K562 (cell line): ENCODE data around the gene RBM17. TPM values are rescaled to one million over a fixed set of nuclear protein-coding genes. Genes with fewer than 3 reads are reported as not detected.

Experiments
- ATAC-seq: fragments of 200-7000 bp; cut with Tn5 transposase; 3 replicates; pipeline ENCODE4 v1.9.1; 2020; ENCODE audit warnings: moderate library complexity
- BruUV-seq: library from RNA; stranded (reverse); fragments of 400-500 nt; replicated peaks from 2 replicates; lab custom pipeline; 2021; lab: Mats Ljungman, UMichigan
- CTCF ChIA-PET: fragments of 300-600 bp; formaldehyde crosslinking; extraction: SDS; loops from one replicate; lab custom pipeline; 2021; ENCODE audit warnings: low intra/inter-chr PET ratio; lab: Yijun Ruan, JAX
- POLR2A ChIA-PET: fragments of 300-600, 350-650 bp; sonication (Branson Sonifier 250); formaldehyde crosslinking; extraction: SDS; loops from one replicate; lab custom pipeline; 2021; ENCODE audit warnings: antibody characterized with exemption, inconsistent platforms; lab: Yijun Ruan, JAX
- DNase-seq, 4 experiments: peaks; one replicate each; pipeline versions ENCODE4 v3.0.0 to v3.0.0-alpha.2; 2011 to 2018; ENCODE audit warnings: low spot score in 3 of 4, mixed read lengths in 3 of 4; ENCODE audit errors: extremely low read depth in 1 of 4
- FAIRE-seq: peaks from 2 replicates; lab custom pipeline; 2011; peaks lifted over from hg19 to GRCh38; lab: Jason Lieb, UNC
- H2AFZ ChIP-seq: 2 replicates; pipeline ENCODE4 v1.6.0; 2011; ENCODE audit warnings: low read depth, low read length, control low read depth, inconsistent platforms
- H3K27ac ChIP-seq: fragments of 200-600 bp; 3 replicates; pipeline ENCODE4 v1.8.0; 2011; ENCODE audit warnings: low read depth, mild to moderate bottlenecking, control low read depth, inconsistent platforms, low read length, moderate library complexity, mixed read lengths; ENCODE audit errors: extremely low read depth
- H3K27me3 ChIP-seq, 2 experiments: fragments of 300-600 bp in 1 of 2; 2 replicates in 1 of 2; 3 replicates in 1 of 2; pipeline versions ENCODE4 v1.6.0 to v1.8.0; 2011; ENCODE audit warnings: inconsistent platforms in 2 of 2, low read length in 2 of 2, mild to moderate bottlenecking in 1 of 2, mixed read lengths in 1 of 2, moderate library complexity in 1 of 2; ENCODE audit not compliant: control insufficient read depth in 2 of 2, insufficient read depth in 2 of 2
- H3K36me3 ChIP-seq: fragments of 300-600 bp; 3 replicates; pipeline ENCODE4 v1.8.0; 2011; ENCODE audit warnings: mild to moderate bottlenecking, low read length, inconsistent platforms; ENCODE audit not compliant: control insufficient read depth, insufficient read depth
- H3K4me1 ChIP-seq, 2 experiments: fragments of 200-600 bp in 1 of 2; replicated peaks in 1 of 2; 2 replicates in 1 of 2; 3 replicates in 1 of 2; pipeline versions ENCODE4 v1.5.1 to v1.8.0; 2011; ENCODE audit warnings: inconsistent platforms in 2 of 2, low read length in 2 of 2, mild to moderate bottlenecking in 1 of 2, mixed read lengths in 1 of 2, moderate library complexity in 1 of 2; ENCODE audit not compliant: control insufficient read depth in 2 of 2, insufficient read depth in 2 of 2
- H3K4me2 ChIP-seq: 2 replicates; pipeline ENCODE4 v1.6.1; 2011; ENCODE audit warnings: low read length, control low read depth, inconsistent platforms, mixed read lengths; ENCODE audit not compliant: insufficient read depth
- H3K4me3 ChIP-seq: fragments of 200-600 bp; sonication (generic), shearing (Covaris generic); 2 replicates; pipeline ENCODE4 v1.5.1; 2016; ENCODE audit warnings: control low read depth, inconsistent platforms
- H3K79me2 ChIP-seq: fragments of 200-600 bp; 3 replicates; pipeline ENCODE4 v1.8.0; 2011; ENCODE audit warnings: low read length, inconsistent platforms; ENCODE audit not compliant: control insufficient read depth, insufficient read depth
- H3K9ac ChIP-seq, 2 experiments: 2 replicates each; pipeline versions ENCODE4 v1.6.0 to v1.6.1; 2011; ENCODE audit warnings: low read depth in 2 of 2, low read length in 2 of 2, control low read depth in 1 of 2, inconsistent platforms in 1 of 2, mild to moderate bottlenecking in 1 of 2, mixed read lengths in 1 of 2; ENCODE audit not compliant: insufficient read depth in 1 of 2
- H3K9me1 ChIP-seq: one replicate; pipeline ENCODE4 v1.6.0; 2011; ENCODE audit warnings: inconsistent platforms, mild to moderate bottlenecking, low read length, moderate library complexity; ENCODE audit not compliant: control insufficient read depth, insufficient read depth
- H3K9me3 ChIP-seq: replicated peaks from 2 replicates; pipeline ENCODE4 v1.5.1; 2011; ENCODE audit warnings: low read depth, low read length, inconsistent platforms; ENCODE audit not compliant: control insufficient read depth, insufficient read depth
- H4K20me1 ChIP-seq: replicated peaks from 2 replicates; pipeline ENCODE4 v1.6.1; 2011; ENCODE audit warnings: low read length, inconsistent platforms, mixed read lengths; ENCODE audit not compliant: control insufficient read depth, insufficient read depth
- BCLAF1 ChIP-seq, 2 experiments: fragments of 450-650 bp in 1 of 2; IDR thresholded peaks; 2 replicates each; pipeline ENCODE4 v1.6.1; 2011 to 2017; ENCODE audit warnings: low read depth in 2 of 2, antibody characterized with exemption in 1 of 2, borderline replicate concordance in 1 of 2, low read length in 1 of 2, mild to moderate bottlenecking in 1 of 2, mixed read lengths in 1 of 2; ENCODE audit not compliant: control insufficient read depth in 1 of 2
- EP300 ChIP-seq: IDR thresholded peaks from 2 replicates; pipeline ENCODE4 v1.6.1; 2012; ENCODE audit warnings: low read length, improper control_type of control experiment
- HDAC6 ChIP-seq: IDR thresholded peaks from 2 replicates; pipeline ENCODE4 v1.6.1; 2012; ENCODE audit warnings: low read depth, mild to moderate bottlenecking, control low read depth, inconsistent platforms, low read length, moderate library complexity
- HOXB6 ChIP-seq: fragments of 250-450 bp; sonication (Bioruptor Pico); IDR thresholded peaks from 2 replicates; pipeline ENCODE4 v1.5.1; 2022; ENCODE audit warnings: mild to moderate bottlenecking, borderline replicate concordance
- MEF2A ChIP-seq: IDR thresholded peaks from 2 replicates; pipeline ENCODE4 v1.6.1; 2011; ENCODE audit warnings: low read depth, mild to moderate bottlenecking, low read length, moderate library complexity; ENCODE audit not compliant: control insufficient read depth
- MTA1 ChIP-seq: fragments of 450-650 bp; IDR thresholded peaks from 2 replicates; pipeline ENCODE4 v1.6.1; 2017; ENCODE audit warnings: borderline replicate concordance
- PHB ChIP-seq: fragments of 250-450 bp; sonication (Bioruptor Pico); IDR thresholded peaks from 2 replicates; pipeline ENCODE4 v1.5.0; 2021
- PRMT5 ChIP-seq: sonication (generic); formaldehyde crosslinking; IDR thresholded peaks from 2 replicates; pipeline ENCODE4 v1.5.0; 2020; ENCODE audit warnings: missing genetic modification reagents
- RHOXF2B ChIP-seq: fragments of 250-450 bp; sonication (Bioruptor Pico); conservative IDR thresholded peaks from 2 replicates; pipeline ENCODE4 v1.5.1; 2021
- SRSF3 ChIP-seq: fragments of 200-400 bp; formaldehyde crosslinking; IDR thresholded peaks from 2 replicates; pipeline ENCODE4 v1.6.1; 2016; ENCODE audit warnings: mild to moderate bottlenecking, low read length, moderate library complexity; ENCODE audit not compliant: insufficient read depth
- STAG1 ChIP-seq: sonication (generic); formaldehyde crosslinking; IDR thresholded peaks from 2 replicates; pipeline ENCODE4 v1.5.0; 2020; ENCODE audit warnings: missing genetic modification reagents, borderline replicate concordance
- STAT5A ChIP-seq: IDR thresholded peaks from 2 replicates; pipeline ENCODE4 v1.6.1; 2012; ENCODE audit warnings: low read length, inconsistent platforms, borderline replicate concordance
- U2AF2 ChIP-seq: fragments of 200-400 bp; formaldehyde crosslinking; optimal IDR thresholded peaks from 2 replicates; pipeline ENCODE3; 2017; ENCODE audit warnings: low read depth, mild to moderate bottlenecking, low read length
- WHSC1 ChIP-seq: IDR thresholded peaks from one replicate; pipeline ENCODE4 v1.6.1; 2012; ENCODE audit warnings: low read length, control low read depth, inconsistent platforms
- YY1 ChIP-seq, 3 experiments: IDR thresholded peaks; 2 replicates each; pipeline ENCODE4 v1.6.1; 2011; ENCODE audit warnings: low read length in 2 of 3, mild to moderate bottlenecking in 2 of 3, moderate library complexity in 2 of 3, borderline replicate concordance in 1 of 3, control low read depth in 1 of 3, low read depth in 1 of 3; ENCODE audit not compliant: insufficient read depth in 3 of 3, insufficient replicate concordance in 2 of 3, control insufficient read depth in 1 of 3, insufficient read length in 1 of 3; ENCODE audit errors: extremely low read depth in 1 of 3
- ZNF586 ChIP-seq: fragments of 450-650 bp; formaldehyde crosslinking; conservative IDR thresholded peaks from 2 replicates; pipeline ENCODE4 v1.4.0; 2020; ENCODE audit warnings: mild to moderate bottlenecking, moderate library complexity
- ZNF655 ChIP-seq: fragments of 250-450 bp; sonication (Bioruptor Pico); IDR thresholded peaks from 2 replicates; pipeline ENCODE4 v1.5.0; 2021
- ZNF695 ChIP-seq: fragments of 450-650 bp; formaldehyde crosslinking; IDR thresholded peaks from 2 replicates; pipeline ENCODE4 v1.4.0; 2020; ENCODE audit warnings: mild to moderate bottlenecking, moderate library complexity
- WGBS: fragments of 100-300 bp; shearing (Covaris generic); methylation state at CpG from one replicate; pipeline ENCODE4 v1.1.6; 2016; ENCODE audit warnings: low coverage, mixed read lengths; ENCODE audit not compliant: insufficient coverage; ENCODE audit errors: missing lambda C conversion rate; 5-methylcytosine and 5-hydroxymethylcytosine counted together
- in situ Hi-C: fragments of 300-500 bp; cut with MboI; formaldehyde crosslinking; loops from 4 replicates; pipeline ENCODE4 v1.15.0; 2018; ENCODE audit warnings: inconsistent platforms, mixed read lengths
- intact Hi-C: fragments of 100-400 bp; cut with micrococcal nuclease; formaldehyde crosslinking; loops from 2 replicates; pipeline ENCODE4 v1.14.2; 2022
- polyA plus RNA-seq, 8 experiments: library from polyadenylated mRNA; depleted of rRNA in 4 of 8; stranded (reverse) in 5 of 8; unstranded in 3 of 8; fragments of >200 nt; fragmentation: Nextera tagmentation in 2 of 8; fragmentation: Illumina TruSeq in 1 of 8; extraction: Ambion mirVana in 2 of 8; extraction: Trizol in 1 of 8; gene quantifications; 2 replicates each; pipeline versions ENCODE4 v1.2.1 to v1.2.3, GENCODE V29; 2011 to 2014; ENCODE audit warnings: inconsistent platforms in 1 of 8, missing spikeins in 1 of 8
- total RNA-seq, 7 experiments: library from RNA; depleted of rRNA in 6 of 7; stranded (reverse); fragments of >200 nt in 6 of 7; fragmentation: Illumina TruSeq in 2 of 7; extraction: Trizol in 2 of 7; gene quantifications; 2 replicates each; pipeline versions ENCODE4 v1.2.1 to v1.2.3, GENCODE V29; 2011 to 2021; ENCODE audit warnings: low replicate concordance in 1 of 7

Gene RBM17
- total and polyA plus RNA-seq, 9 of the 15 experiments (the other 6 are each of a cell fraction or from before 2014, with no cell fraction given), result 23.6 to 217 (median 124) TPM

GRCh38 chr10:6061056-6061455, 27.8 kb upstream of the RBM17 start:
- no peak for DNase-seq
- H3K79me2 ChIP-seq, result no peaks in the 10 kb centered on the region
- H3K4me2 ChIP-seq, result no peak overlapping the region
- no peak overlapping the region for H2AFZ ChIP-seq
- ChIA-PET CTCF (no interaction called here), POLR2A (no interaction called here)
- no peak for ATAC-seq
- no peaks in the 10 kb centered on the region for H4K20me1 ChIP-seq
- H3K9ac ChIP-seq, result no peak overlapping the region
- TF ChIP-seq U2AF2, result no peak
- TF ChIP-seq HOXB6 (CRISPR knock-in tag), result no peak
- no peak for TF ChIP-seq EP300
- TF ChIP-seq YY1 (IDR thresholded peaks at IDR 0.05; ENCODE audit: borderline replicate concordance in 1 of 3, control insufficient read depth in 1 of 3, extremely low read depth in 1 of 3, insufficient read depth in 3 of 3, insufficient read length in 1 of 3, insufficient replicate concordance in 2 of 3, low read depth in 1 of 3, low read length in 2 of 3), result no peak
- no peak for TF ChIP-seq STAT5A
- no peak for TF ChIP-seq MTA1
- no peak for TF ChIP-seq HDAC6
- no peak for TF ChIP-seq ZNF655 (CRISPR knock-in tag)
- TF ChIP-seq BCLAF1 (IDR thresholded peaks at IDR 0.05; ENCODE audit: borderline replicate concordance in 1 of 2, control insufficient read depth in 1 of 2, low read depth in 2 of 2, low read length in 1 of 2), result no peak
- no peak for TF ChIP-seq RHOXF2B (CRISPR knock-in tag)
- TF ChIP-seq MEF2A, result no peak
- no peak for TF ChIP-seq STAG1 (CRISPR knock-in tag)
- TF ChIP-seq ZNF695 (CRISPR knock-in tag), result no peak
- TF ChIP-seq WHSC1, result no peak
- no peak for TF ChIP-seq PRMT5 (CRISPR knock-in tag)
- no peak for TF ChIP-seq PHB
- TF ChIP-seq ZNF586 (CRISPR knock-in tag), result no peak
- no peak for TF ChIP-seq SRSF3
- intact Hi-C loops (no loop called here), in situ Hi-C loops (no loop called here)
- no peaks in the 10 kb centered on the region for H3K9me3 ChIP-seq
- H3K27ac ChIP-seq, result no peak overlapping the region
- BruUV-seq, result no TSS peak
- peaks cover 5 to 17% of the 10 kb centered on the region in 2 experiments; a peak in 4 of 5 replicates for H3K27me3 ChIP-seq
- no peak for FAIRE-seq
- no peaks in the 10 kb centered on the region for H3K36me3 ChIP-seq
- peaks cover 0 to 3% of the 10 kb centered on the region in 2 experiments; a peak in 1 of 5 replicates for H3K4me1 ChIP-seq
- no peaks in the 10 kb centered on the region for H3K9me1 ChIP-seq
- H3K4me3 ChIP-seq, result no peak overlapping the region
- 31% methylated on average over 8 of the region's 8 CpGs for WGBS
